Body of pancreas (tissue), 4 donors: ENCODE results near the gene SLC22A23.

Experiments used
- POLR2A ChIP-seq, 3 donors: fragments of 450-650 bp; IDR thresholded peaks; one replicate each; pipeline ENCODE4 v1.6.1; 2016; ENCODE audit warnings: antibody characterized with exemption in 3 of 3, mild to moderate bottlenecking in 2 of 3
- TF ChIP-seq, protein P1 (sequence below), 7 experiments: fragments of 450-650 bp in 4 of 7; fragments of 200-600 bp in 3 of 7; sonication (generic) in 3 of 7; IDR thresholded peaks; one replicate each; pipeline ENCODE4 v1.5.1; 2016 to 2019; ENCODE audit warnings: antibody characterized with exemption in 7 of 7

- TF ChIP-seq, protein P1, sequence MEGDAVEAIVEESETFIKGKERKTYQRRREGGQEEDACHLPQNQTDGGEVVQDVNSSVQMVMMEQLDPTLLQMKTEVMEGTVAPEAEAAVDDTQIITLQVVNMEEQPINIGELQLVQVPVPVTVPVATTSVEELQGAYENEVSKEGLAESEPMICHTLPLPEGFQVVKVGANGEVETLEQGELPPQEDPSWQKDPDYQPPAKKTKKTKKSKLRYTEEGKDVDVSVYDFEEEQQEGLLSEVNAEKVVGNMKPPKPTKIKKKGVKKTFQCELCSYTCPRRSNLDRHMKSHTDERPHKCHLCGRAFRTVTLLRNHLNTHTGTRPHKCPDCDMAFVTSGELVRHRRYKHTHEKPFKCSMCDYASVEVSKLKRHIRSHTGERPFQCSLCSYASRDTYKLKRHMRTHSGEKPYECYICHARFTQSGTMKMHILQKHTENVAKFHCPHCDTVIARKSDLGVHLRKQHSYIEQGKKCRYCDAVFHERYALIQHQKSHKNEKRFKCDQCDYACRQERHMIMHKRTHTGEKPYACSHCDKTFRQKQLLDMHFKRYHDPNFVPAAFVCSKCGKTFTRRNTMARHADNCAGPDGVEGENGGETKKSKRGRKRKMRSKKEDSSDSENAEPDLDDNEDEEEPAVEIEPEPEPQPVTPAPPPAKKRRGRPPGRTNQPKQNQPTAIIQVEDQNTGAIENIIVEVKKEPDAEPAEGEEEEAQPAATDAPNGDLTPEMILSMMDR (IDR thresholded peaks at IDR 0.05), result no peak
- TF ChIP-seq POLR2A (IDR thresholded peaks at IDR 0.05), result no peak
Observed at GRCh38 chr6:3367630-3368029, 89.2 kb downstream of the SLC22A23 start.
